Activated T-helper 2 cell treated with anti-CD3 and anti-CD28 coated beads, Interferon-gamma antibody, Interleukin-2, Interleukin-4, amounts not matched to agents 10 μg/mL and 5 μg/mL and 100 μg/mL, durations not matched to agents 14 hours and 24 hours and 36 hours (primary cell): ENCODE measurements around the gene ATAD3A. TPM values are rescaled to one million over a fixed set of nuclear protein-coding genes. Genes with fewer than 3 reads are reported as not detected.
"Not testable (repeated sequence)": the region's sequence is repeated elsewhere in the genome, so short reads cannot be mapped to it uniquely, and the experiment has no call there.

ENCODE experiments used
- DNase-seq: peaks from one replicate; pipeline ENCODE4 v3.0.0; 2021; ENCODE audit warnings: low spot score
- H3K27ac Mint-ChIP-seq: one replicate; pipeline ENCODE4 v1.8.0; 2021; ENCODE audit warnings: mixed read lengths
- H3K27me3 Mint-ChIP-seq: one replicate; pipeline ENCODE4 v1.8.0; 2021; ENCODE audit warnings: low read depth, mixed read lengths
- H3K36me3 Mint-ChIP-seq: one replicate; pipeline ENCODE4 v1.8.0; 2021; ENCODE audit warnings: low read depth, mixed read lengths
- H3K4me1 Mint-ChIP-seq: one replicate; pipeline ENCODE4 v1.8.0; 2021; ENCODE audit warnings: low read depth, mixed read lengths
- H3K4me3 Mint-ChIP-seq: one replicate; pipeline ENCODE4 v1.8.0; 2021; ENCODE audit warnings: low read depth, mild to moderate bottlenecking, moderate library complexity, mixed read lengths
- H3K9me3 Mint-ChIP-seq: one replicate; pipeline ENCODE4 v1.8.0; 2021; ENCODE audit warnings: mixed read lengths
- intact Hi-C: fragments of 100-400 bp; cut with micrococcal nuclease; formaldehyde crosslinking; loops from one replicate; pipeline ENCODE4 v1.15.1; 2023
- total RNA-seq: library from RNA; stranded (reverse); gene quantifications from 2 replicates; pipeline ENCODE4 v1.2.3, GENCODE V29; 2022

Gene ATAD3A
- total RNA-seq, 1 donor from 2014 or later: 78.5 TPM

- DNase-seq, intact Hi-C loops, H3K9me3 Mint-ChIP-seq, H3K27ac Mint-ChIP-seq, H3K27me3 Mint-ChIP-seq, H3K4me1 Mint-ChIP-seq, H3K4me3 Mint-ChIP-seq: not testable (repeated sequence)
- peaks cover 33% of the 10 kb centered on the region for H3K36me3 Mint-ChIP-seq
These were observed 21.4 kb downstream of the ATAD3A start for GRCh38 chr1:1533176-1533893.

GRCh38 chr1:1533894-1534291, 21.9 kb downstream of the ATAD3A start:
- H3K4me1 Mint-ChIP-seq, H3K4me3 Mint-ChIP-seq, intact Hi-C loops, H3K9me3 Mint-ChIP-seq, H3K27ac Mint-ChIP-seq, H3K27me3 Mint-ChIP-seq, DNase-seq: not testable (repeated sequence)
- peaks cover 30% of the 10 kb centered on the region for H3K36me3 Mint-ChIP-seq

GRCh38 chr1:1534401-1535154, 22.6 kb downstream of the ATAD3A start:
- DNase-seq: no peak
- Mint-ChIP-seq H3K27ac (no peak overlapping the region), H3K36me3 (peaks cover 23% of the 10 kb centered on the region), H3K4me3 (no peak overlapping the region), H3K27me3 (peaks cover 1% of the 10 kb centered on the region), H3K4me1 (no peaks in the 10 kb centered on the region), H3K9me3 (peaks cover 6% of the 10 kb centered on the region)
- intact Hi-C loops: no loop called here

GRCh38 chr1:1535201-1536018, 23.4 kb downstream of the ATAD3A start:
- H3K27ac Mint-ChIP-seq: no peak overlapping the region
- peaks cover 6% of the 10 kb centered on the region for H3K9me3 Mint-ChIP-seq
- no peak for DNase-seq
- peaks cover 1% of the 10 kb centered on the region for H3K27me3 Mint-ChIP-seq
- no peaks in the 10 kb centered on the region for H3K4me1 Mint-ChIP-seq
- peaks cover 15% of the 10 kb centered on the region for H3K36me3 Mint-ChIP-seq
- H3K4me3 Mint-ChIP-seq: no peak overlapping the region
- intact Hi-C loops: no loop called here

- Mint-ChIP-seq H3K4me3 (no peak overlapping the region), H3K27ac (no peak overlapping the region), H3K9me3 (peaks cover 6% of the 10 kb centered on the region), H3K36me3 (peaks cover 9% of the 10 kb centered on the region), H3K4me1 (no peaks in the 10 kb centered on the region), H3K27me3 (peaks cover 1% of the 10 kb centered on the region)
- no peak for DNase-seq
- intact Hi-C loops: no loop called here
These were observed 24.3 kb downstream of the ATAD3A start for GRCh38 chr1:1536019-1536937.

- no peak overlapping the region for H3K27ac Mint-ChIP-seq
- intact Hi-C loops: no loop called here
- peaks cover 1% of the 10 kb centered on the region for H3K27me3 Mint-ChIP-seq
These were observed 25.1 kb downstream of the ATAD3A start for GRCh38 chr1:1536938-1537546.

GRCh38 chr1:1537626-1538250, 25.8 kb downstream of the ATAD3A start:
- DNase-seq: no peak
- H3K4me3 Mint-ChIP-seq: no peak overlapping the region
- peaks cover 1% of the 10 kb centered on the region for H3K27me3 Mint-ChIP-seq
- H3K36me3 Mint-ChIP-seq: peaks cover 12% of the 10 kb centered on the region
- no peaks in the 10 kb centered on the region for H3K9me3 Mint-ChIP-seq
- intact Hi-C loops: no loop called here
- H3K27ac Mint-ChIP-seq: no peak overlapping the region
- no peaks in the 10 kb centered on the region for H3K4me1 Mint-ChIP-seq

More at GRCh38 chr1:1536938-1537546, 25.1 kb downstream of the ATAD3A start:
- Mint-ChIP-seq H3K4me3 (no peak overlapping the region), H3K9me3 (peaks cover 3% of the 10 kb centered on the region), H3K36me3 (peaks cover 12% of the 10 kb centered on the region), H3K4me1 (no peaks in the 10 kb centered on the region)
- DNase-seq: no peak

- H3K9me3 Mint-ChIP-seq: no peaks in the 10 kb centered on the region
- no peaks in the 10 kb centered on the region for H3K4me1 Mint-ChIP-seq
- peaks cover 1% of the 10 kb centered on the region for H3K27me3 Mint-ChIP-seq
- H3K27ac Mint-ChIP-seq: no peak overlapping the region
- H3K4me3 Mint-ChIP-seq: no peak overlapping the region
- no peak for DNase-seq
- intact Hi-C loops: no loop called here
- H3K36me3 Mint-ChIP-seq: peaks cover 17% of the 10 kb centered on the region
These were observed 26.4 kb downstream of the ATAD3A start for GRCh38 chr1:1538334-1538733.

- Mint-ChIP-seq H3K9me3 (no peaks in the 10 kb centered on the region), H3K27me3 (peaks cover 1% of the 10 kb centered on the region), H3K27ac (no peak overlapping the region), H3K36me3 (peaks cover 21% of the 10 kb centered on the region), H3K4me1 (no peaks in the 10 kb centered on the region), H3K4me3 (no peak overlapping the region)
- intact Hi-C loops: no loop called here
- DNase-seq: no peak
These were observed 27.0 kb downstream of the ATAD3A start for GRCh38 chr1:1538989-1539309.

- no peak overlapping the region for H3K4me3 Mint-ChIP-seq
- H3K4me1 Mint-ChIP-seq: no peaks in the 10 kb centered on the region
- H3K27ac Mint-ChIP-seq: no peak overlapping the region
- intact Hi-C loops: no loop called here
- H3K27me3 Mint-ChIP-seq: peaks cover 1% of the 10 kb centered on the region
- H3K9me3 Mint-ChIP-seq: no peaks in the 10 kb centered on the region
- DNase-seq: no peak
- peaks cover 23% of the 10 kb centered on the region for H3K36me3 Mint-ChIP-seq
These were observed 27.5 kb downstream of the ATAD3A start for GRCh38 chr1:1539310-1540089.
